SK-N-SH (cell line): ENCODE measurements around the gene FMN1. TPM values are rescaled to one million over a fixed set of nuclear protein-coding genes. Genes with fewer than 3 reads are reported as not detected.

Experiments used
- CTCF ChIA-PET: fragments of 300-600, 350-600 bp; formaldehyde crosslinking; extraction: SDS; loops from one replicate; lab custom pipeline; 2021; lab: Yijun Ruan, JAX
- POLR2A ChIA-PET: fragments of 350-600 bp; sonication (Branson Sonifier 250); formaldehyde crosslinking; extraction: SDS; loops from one replicate; lab custom pipeline; 2020; ENCODE audit warnings: antibody characterized with exemption, inconsistent platforms; lab: Yijun Ruan, JAX
- DNase-seq: peaks from one replicate; pipeline ENCODE4 v3.0.0; 2012
- H2AFZ ChIP-seq: fragments of 200-600 bp; sonication (generic); 2 replicates; pipeline ENCODE4 v1.8.1; 2016; ENCODE audit warnings: antibody characterized with exemption, mild to moderate bottlenecking, low read depth
- H3F3A ChIP-seq: fragments of 200-600 bp; sonication (generic); replicated peaks from 2 replicates; pipeline ENCODE3; 2016; ENCODE audit warnings: antibody characterized with exemption, mild to moderate bottlenecking; ENCODE audit not compliant: insufficient read depth
- H3K27ac ChIP-seq, 2 experiments: fragments of 200-500 bp in 1 of 2; fragments of 200-600 bp in 1 of 2; sonication (Bioruptor generic) in 1 of 2; sonication (generic), shearing (Covaris generic) in 1 of 2; 2 replicates each; pipeline versions ENCODE4 v1.5.1 to v1.6.1; 2014 to 2016; ENCODE audit warnings: low read depth in 2 of 2, inconsistent platforms in 1 of 2, low read length in 1 of 2, mild to moderate bottlenecking in 1 of 2, mixed read lengths in 1 of 2
- H3K27me3 ChIP-seq: fragments of 200-600 bp; sonication (generic), shearing (Covaris generic); 2 replicates; pipeline ENCODE4 v1.6.1; 2016; ENCODE audit warnings: mixed run types; ENCODE audit not compliant: insufficient read depth
- H3K36me3 ChIP-seq, 2 experiments: fragments of 200-500 bp in 1 of 2; fragments of 200-600 bp in 1 of 2; sonication (Bioruptor generic) in 1 of 2; sonication (generic) in 1 of 2; replicated peaks in 1 of 2; 2 replicates each; pipeline versions ENCODE3 to v1.5.1; 2014 to 2016; ENCODE audit warnings: low read length in 1 of 2, mild to moderate bottlenecking in 1 of 2; ENCODE audit not compliant: insufficient read depth in 2 of 2, control insufficient read depth in 1 of 2
- H3K4me1 ChIP-seq, 2 experiments: fragments of 200-500 bp in 1 of 2; fragments of 200-600 bp in 1 of 2; sonication (Bioruptor generic) in 1 of 2; sonication (generic), shearing (Covaris generic) in 1 of 2; 2 replicates each; pipeline versions ENCODE4 v1.5.1 to v1.6.1; 2014 to 2016; ENCODE audit warnings: low read depth in 1 of 2, low read length in 1 of 2, mixed run types in 1 of 2; ENCODE audit not compliant: insufficient read depth in 2 of 2, control insufficient read depth in 1 of 2
- H3K4me2 ChIP-seq: fragments of 200-600 bp; sonication (generic), shearing (Covaris generic); 2 replicates; pipeline ENCODE4 v1.6.1; 2017; ENCODE audit warnings: mixed run types
- H3K4me3 ChIP-seq, 2 experiments: fragments of 200-500 bp in 1 of 2; fragments of 200-600 bp in 1 of 2; sonication (Bioruptor generic) in 1 of 2; sonication (generic), shearing (Covaris generic) in 1 of 2; 2 replicates each; pipeline versions ENCODE4 v1.5.1 to v1.8.1; 2014 to 2016; ENCODE audit warnings: low read depth in 2 of 2, inconsistent platforms in 1 of 2, low read length in 1 of 2, mild to moderate bottlenecking in 1 of 2, mixed read lengths in 1 of 2, moderate library complexity in 1 of 2
- H3K79me2 ChIP-seq: fragments of 200-600 bp; sonication (generic); 2 replicates; pipeline ENCODE4 v1.8.1; 2017; ENCODE audit warnings: mild to moderate bottlenecking; ENCODE audit not compliant: insufficient read depth
- H3K9ac ChIP-seq: fragments of 200-600 bp; sonication (generic); 2 replicates; pipeline ENCODE4 v1.6.1; 2017; ENCODE audit warnings: mixed run types
- H3K9me2 ChIP-seq: fragments of 200-600 bp; sonication (generic); 2 replicates; pipeline ENCODE4 v1.6.1; 2017; ENCODE audit warnings: mixed run types
- H3K9me3 ChIP-seq: fragments of 200-600 bp; sonication (generic); 2 replicates; pipeline ENCODE4 v1.6.1; 2017; ENCODE audit warnings: mixed run types, mild to moderate bottlenecking, moderate library complexity
- H4K20me1 ChIP-seq: fragments of 200-600 bp; sonication (generic); 2 replicates; pipeline ENCODE4 v1.6.1; 2017; ENCODE audit warnings: mild to moderate bottlenecking, mixed run types; ENCODE audit not compliant: insufficient read depth
- CHD2 ChIP-seq: fragments of 150-350 bp; IDR thresholded peaks from 2 replicates; pipeline ENCODE4 v1.6.1; 2018; ENCODE audit warnings: low read length; ENCODE audit not compliant: partially characterized antibody
- ELF1 ChIP-seq: IDR thresholded peaks from 2 replicates; pipeline ENCODE4 v1.4.0; 2012
- FOXJ3 ChIP-seq: sonication (generic); formaldehyde crosslinking; IDR thresholded peaks from 2 replicates; pipeline ENCODE4 v1.5.1; 2020; ENCODE audit warnings: mild to moderate bottlenecking, missing genetic modification reagents
- FOXM1 ChIP-seq: IDR thresholded peaks from 2 replicates; pipeline ENCODE4 v1.4.0; 2012; ENCODE audit warnings: low read depth, mild to moderate bottlenecking
- GATA2 ChIP-seq: sonication (generic); formaldehyde crosslinking; IDR thresholded peaks from 2 replicates; pipeline ENCODE4 v1.5.0; 2020; ENCODE audit warnings: mild to moderate bottlenecking, missing genetic modification reagents
- JUND ChIP-seq: IDR thresholded peaks from 2 replicates; pipeline ENCODE4 v1.4.0; 2012
- MAX ChIP-seq: IDR thresholded peaks from 2 replicates; pipeline ENCODE4 v1.4.0; 2012; ENCODE audit warnings: low read depth
- MEF2A ChIP-seq: IDR thresholded peaks from 2 replicates; pipeline ENCODE4 v1.4.0; 2012; ENCODE audit warnings: low read depth, borderline replicate concordance
- MXI1 ChIP-seq: IDR thresholded peaks from 2 replicates; pipeline ENCODE4 v1.6.1; 2012; ENCODE audit warnings: mild to moderate bottlenecking, low read depth, low read length, improper control_type of control experiment
- PBX3 ChIP-seq: IDR thresholded peaks from 2 replicates; pipeline ENCODE4; 2012
- POLR2AphosphoS5 ChIP-seq: IDR thresholded peaks from 2 replicates; pipeline ENCODE4 v1.6.1; 2012; ENCODE audit warnings: low read depth, low read length
- RCOR1 ChIP-seq: fragments of 150-350 bp; IDR thresholded peaks from 2 replicates; pipeline ENCODE4 v1.6.1; 2017; ENCODE audit warnings: antibody characterized with exemption, low read length
- RXRA ChIP-seq: IDR thresholded peaks from 2 replicates; pipeline ENCODE4 v1.4.0; 2012; ENCODE audit warnings: low read depth, mild to moderate bottlenecking, borderline replicate concordance
- SIN3A ChIP-seq: IDR thresholded peaks from 2 replicates; pipeline ENCODE4 v1.6.1; 2012; ENCODE audit warnings: low read depth, mild to moderate bottlenecking, low read length, moderate library complexity, borderline replicate concordance
- SMC3 ChIP-seq: IDR thresholded peaks from 2 replicates; pipeline ENCODE4 v1.6.1; 2012; ENCODE audit warnings: low read depth, low read length, improper control_type of control experiment
- TAF1 ChIP-seq: IDR thresholded peaks from 2 replicates; pipeline ENCODE4 v1.6.1; 2012; ENCODE audit warnings: low read depth, mild to moderate bottlenecking, low read length, moderate library complexity, borderline replicate concordance
- TCF12 ChIP-seq: IDR thresholded peaks from 2 replicates; pipeline ENCODE4 v1.4.0; 2012
- TEAD4 ChIP-seq: IDR thresholded peaks from 2 replicates; pipeline ENCODE4 v1.4.0; 2012; ENCODE audit warnings: mild to moderate bottlenecking, borderline replicate concordance; ENCODE audit not compliant: insufficient read depth
- USF1 ChIP-seq: IDR thresholded peaks from 2 replicates; pipeline ENCODE4 v1.4.0; 2012; ENCODE audit warnings: low read depth, borderline replicate concordance
- YY1 ChIP-seq: IDR thresholded peaks from 2 replicates; pipeline ENCODE4 v1.4.0; 2012; ENCODE audit warnings: low read depth, mild to moderate bottlenecking
- WGBS: methylation state at CpG from one replicate; pipeline ENCODE4 v1.1.6; 2017; ENCODE audit warnings: low lambda C conversion rate; 5-methylcytosine and 5-hydroxymethylcytosine counted together
- polyA plus RNA-seq, 3 experiments: library from polyadenylated mRNA; depleted of rRNA; stranded (reverse); fragments of >200 nt; gene quantifications; 2 replicates each; pipeline ENCODE4 v1.2.3, GENCODE V29; 2012
- TF ChIP-seq, protein P1 (sequence below): fragments of 150-350 bp; IDR thresholded peaks from 2 replicates; pipeline ENCODE4 v1.6.1; 2017; ENCODE audit warnings: antibody characterized with exemption, low read length, low read depth, borderline replicate concordance
- TF ChIP-seq, protein P2 (sequence below): fragments of 150-350 bp; IDR thresholded peaks from 2 replicates; pipeline ENCODE4 v1.6.1; 2016; ENCODE audit warnings: mild to moderate bottlenecking, low read depth, low read length

The FMN1 gene
- polyA plus RNA-seq, 1 of the 3 experiments (the other 2 are of a cell fraction) = 9.1 TPM

DNA sequence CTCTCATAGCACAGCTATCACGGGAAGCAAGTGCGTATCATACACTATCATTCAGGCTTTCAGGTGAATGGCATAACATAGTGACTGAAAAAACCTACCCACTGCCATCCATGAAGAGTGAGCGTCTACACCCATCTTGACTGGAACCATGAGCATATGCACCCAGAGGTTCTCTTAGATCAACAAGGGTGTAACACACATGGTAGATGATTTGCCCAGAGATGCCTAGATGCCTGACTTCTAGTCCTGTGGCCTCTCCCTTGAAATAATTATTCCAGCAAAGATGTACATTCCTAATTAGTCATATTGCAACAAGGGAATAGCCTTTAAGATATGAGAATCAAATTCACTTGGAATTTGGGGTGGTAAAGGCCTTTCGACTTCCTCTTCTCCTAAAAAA is 248.3 kb downstream of the FMN1 start:
- H3K4me3 ChIP-seq = no peak overlapping the region
- no peak overlapping the region for H3K9ac ChIP-seq
- peaks cover 16% of the 10 kb centered on the region for H3F3A ChIP-seq
- WGBS = 94% methylated on average over 4 of the region's 4 CpGs
- peaks cover 0 to 64% of the 10 kb centered on the region in 2 experiments for H3K36me3 ChIP-seq
- no peaks in the 10 kb centered on the region for H3K27me3 ChIP-seq
- ChIA-PET POLR2A (no interaction called here), CTCF (interaction anchor here (0.8 to 1.4 kb wide), 3 partner anchors 10 to 283 kb away, joined by 3 to 4 read pairs (median 4); no protein-coding TSS in a partner anchor)
- H2AFZ ChIP-seq = no peak overlapping the region
- peaks cover 0 to 4% of the 10 kb centered on the region in 2 experiments; a peak in 2 of 4 replicates for H3K4me1 ChIP-seq
- no peak for TF ChIP-seq FOXM1
- no peak for TF ChIP-seq SMC3
- TF ChIP-seq YY1 = no peak
- no peak for TF ChIP-seq MAX
- no peak for TF ChIP-seq PBX3
- TF ChIP-seq TEAD4 = no peak
- no peak for TF ChIP-seq RCOR1
- no peak for TF ChIP-seq JUND
- TF ChIP-seq, protein P1, sequence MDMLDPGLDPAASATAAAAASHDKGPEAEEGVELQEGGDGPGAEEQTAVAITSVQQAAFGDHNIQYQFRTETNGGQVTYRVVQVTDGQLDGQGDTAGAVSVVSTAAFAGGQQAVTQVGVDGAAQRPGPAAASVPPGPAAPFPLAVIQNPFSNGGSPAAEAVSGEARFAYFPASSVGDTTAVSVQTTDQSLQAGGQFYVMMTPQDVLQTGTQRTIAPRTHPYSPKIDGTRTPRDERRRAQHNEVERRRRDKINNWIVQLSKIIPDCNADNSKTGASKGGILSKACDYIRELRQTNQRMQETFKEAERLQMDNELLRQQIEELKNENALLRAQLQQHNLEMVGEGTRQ = no peak
- no peak for TF ChIP-seq TCF12
- TF ChIP-seq SIN3A = no peak
- TF ChIP-seq TAF1 = no peak
- TF ChIP-seq POLR2AphosphoS5 = no peak
- TF ChIP-seq ELF1 = no peak
- TF ChIP-seq MEF2A = no peak
- no peaks in the 10 kb centered on the region for H3K9me2 ChIP-seq
- H3K9me3 ChIP-seq = peaks cover 4% of the 10 kb centered on the region; the same call in 1 of the 2 replicates
- peaks cover 7% of the 10 kb centered on the region; the same call in 1 of the 2 replicates for H4K20me1 ChIP-seq
- no peak for DNase-seq
- H3K79me2 ChIP-seq = peaks cover 91% of the 10 kb centered on the region
- no peak overlapping the region for H3K27ac ChIP-seq
- H3K4me2 ChIP-seq = no peak overlapping the region

DNA sequence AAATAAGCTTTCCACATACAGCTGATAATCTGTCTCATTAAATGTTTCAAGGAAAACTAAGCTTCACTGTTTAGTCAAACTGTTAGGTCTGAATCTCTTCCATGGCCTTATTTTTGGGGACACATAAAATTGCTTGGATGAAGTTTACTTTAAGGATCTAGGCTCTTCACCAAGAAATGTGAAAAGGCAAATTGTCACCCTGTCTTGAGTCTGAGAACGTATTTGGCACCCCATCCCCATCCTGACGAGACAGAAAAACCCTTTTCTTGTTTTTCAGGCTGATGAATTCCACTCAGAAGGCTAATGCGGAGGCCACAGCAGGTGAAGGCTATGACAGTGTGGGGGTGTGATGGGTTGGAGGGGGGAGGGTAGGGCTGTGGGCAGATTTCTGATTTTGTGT is 250.1 kb downstream of the FMN1 start:
- Histone ChIP-seq H3F3A (peaks cover 12% of the 10 kb centered on the region), H3K4me1 (peaks cover 0 to 4% of the 10 kb centered on the region in 2 experiments; a peak in 2 of 4 replicates), H3K36me3 (peaks cover 0 to 68% of the 10 kb centered on the region in 2 experiments), H3K4me2 (no peak overlapping the region), H4K20me1 (peaks cover 6% of the 10 kb centered on the region; the same call in 1 of the 2 replicates), H3K27me3 (no peaks in the 10 kb centered on the region), H3K9me2 (no peaks in the 10 kb centered on the region), H3K9ac (no peak overlapping the region), H3K79me2 (peaks cover 94% of the 10 kb centered on the region), H3K27ac (no peak overlapping the region), H2AFZ (no peak overlapping the region), H3K4me3 (no peak overlapping the region), H3K9me3 (peaks cover 3% of the 10 kb centered on the region; the same call in 1 of the 2 replicates)
- WGBS = 97% methylated on average over 3 of the region's 3 CpGs
- no peak for DNase-seq
- ChIA-PET CTCF (interaction anchor here (1.0 to 1.8 kb wide), 3 partner anchors 11 to 282 kb away, joined by 3 to 8 read pairs (median 4); no protein-coding TSS in a partner anchor), POLR2A (no interaction called here)
- TF ChIP-seq FOXJ3 (CRISPR knock-in tag) (no peak), JUND (no peak), SIN3A (no peak), TAF1 (no peak), PBX3 (no peak), FOXM1 (no peak), USF1 (no peak), RCOR1 (no peak), RXRA (no peak), GATA2 (CRISPR knock-in tag) (no peak), POLR2AphosphoS5 (no peak), MXI1 (no peak), SMC3 (no peak), MAX (no peak), TEAD4 (no peak), CHD2 (no peak)
- TF ChIP-seq, protein P2, sequence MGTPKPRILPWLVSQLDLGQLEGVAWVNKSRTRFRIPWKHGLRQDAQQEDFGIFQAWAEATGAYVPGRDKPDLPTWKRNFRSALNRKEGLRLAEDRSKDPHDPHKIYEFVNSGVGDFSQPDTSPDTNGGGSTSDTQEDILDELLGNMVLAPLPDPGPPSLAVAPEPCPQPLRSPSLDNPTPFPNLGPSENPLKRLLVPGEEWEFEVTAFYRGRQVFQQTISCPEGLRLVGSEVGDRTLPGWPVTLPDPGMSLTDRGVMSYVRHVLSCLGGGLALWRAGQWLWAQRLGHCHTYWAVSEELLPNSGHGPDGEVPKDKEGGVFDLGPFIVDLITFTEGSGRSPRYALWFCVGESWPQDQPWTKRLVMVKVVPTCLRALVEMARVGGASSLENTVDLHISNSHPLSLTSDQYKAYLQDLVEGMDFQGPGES = no peak
